NB4 (cell line): ENCODE measurements around the gene GADD45A.

ENCODE experiments used
- MYC ChIP-seq: IDR thresholded peaks from 2 replicates; pipeline ENCODE4 v1.6.1; 2011; ENCODE audit warnings: low read depth, low read length
- TF ChIP-seq, protein P1 (sequence below): IDR thresholded peaks from one replicate; pipeline ENCODE4 v1.5.1; 2012; ENCODE audit warnings: low read depth, low read length

- TF ChIP-seq, protein P1, sequence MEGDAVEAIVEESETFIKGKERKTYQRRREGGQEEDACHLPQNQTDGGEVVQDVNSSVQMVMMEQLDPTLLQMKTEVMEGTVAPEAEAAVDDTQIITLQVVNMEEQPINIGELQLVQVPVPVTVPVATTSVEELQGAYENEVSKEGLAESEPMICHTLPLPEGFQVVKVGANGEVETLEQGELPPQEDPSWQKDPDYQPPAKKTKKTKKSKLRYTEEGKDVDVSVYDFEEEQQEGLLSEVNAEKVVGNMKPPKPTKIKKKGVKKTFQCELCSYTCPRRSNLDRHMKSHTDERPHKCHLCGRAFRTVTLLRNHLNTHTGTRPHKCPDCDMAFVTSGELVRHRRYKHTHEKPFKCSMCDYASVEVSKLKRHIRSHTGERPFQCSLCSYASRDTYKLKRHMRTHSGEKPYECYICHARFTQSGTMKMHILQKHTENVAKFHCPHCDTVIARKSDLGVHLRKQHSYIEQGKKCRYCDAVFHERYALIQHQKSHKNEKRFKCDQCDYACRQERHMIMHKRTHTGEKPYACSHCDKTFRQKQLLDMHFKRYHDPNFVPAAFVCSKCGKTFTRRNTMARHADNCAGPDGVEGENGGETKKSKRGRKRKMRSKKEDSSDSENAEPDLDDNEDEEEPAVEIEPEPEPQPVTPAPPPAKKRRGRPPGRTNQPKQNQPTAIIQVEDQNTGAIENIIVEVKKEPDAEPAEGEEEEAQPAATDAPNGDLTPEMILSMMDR: no peak
- no peak for TF ChIP-seq MYC
Observed at GRCh38 chr1:67711855-67712212, 26.8 kb downstream of the GADD45A start.
